ENCODE measurements around the gene GPR62.
"Not testable (repeated sequence)": the region's sequence is repeated elsewhere in the genome, so short reads cannot be mapped to it uniquely, and the experiment has no call there.

GPR62 gene

GRCh38 chr3:51955175-51955892 lies at the start of gene GPR62:
Gene GPR62, plus strand, starts transcription at chr3:51955381. Its CDS starts 272 bp downstream, at chr3:51955653.
- no peak for DNase-seq

GRCh38 chr3:51908026-51908425 lies 47.2 kb upstream of the GPR62 start:
- no peak for DNase-seq

GRCh38 chr3:51916418-51916817 lies 38.8 kb upstream of the GPR62 start:
- DNase-seq, result no peak

GRCh38 chr3:51921081-51921578 lies 34.1 kb upstream of the GPR62 start:
- no peak for DNase-seq

GRCh38 chr3:51927061-51927977 lies 27.9 kb upstream of the GPR62 start:
- no peak for DNase-seq

GRCh38 chr3:51928438-51928837 lies 26.7 kb upstream of the GPR62 start:
- DNase-seq, result no peak

- DNase-seq, result not testable (repeated sequence)
These were observed 26.2 kb upstream of the GPR62 start for GRCh38 chr3:51928981-51929380.

- DNase-seq, result no peak
These were observed 25.7 kb upstream of the GPR62 start for GRCh38 chr3:51929420-51930003.

GRCh38 chr3:51930439-51930838 lies 24.7 kb upstream of the GPR62 start:
- no peak for DNase-seq

GRCh38 chr3:51931756-51932155 lies 23.4 kb upstream of the GPR62 start:
- no peak for DNase-seq

- no peak for DNase-seq
These were observed 22.5 kb upstream of the GPR62 start for GRCh38 chr3:51932471-51933370.

- no peak for DNase-seq
These were observed 21.6 kb upstream of the GPR62 start for GRCh38 chr3:51933471-51934138.

- no peak for DNase-seq
These were observed 20.9 kb upstream of the GPR62 start for GRCh38 chr3:51934139-51934850.

GRCh38 chr3:51934991-51935885 lies 19.9 kb upstream of the GPR62 start:
- no peak for DNase-seq

- no peak for DNase-seq
These were observed 19.1 kb upstream of the GPR62 start for GRCh38 chr3:51935886-51936755.

GRCh38 chr3:51937014-51937413 lies 18.2 kb upstream of the GPR62 start:
- DNase-seq, result no peak

GRCh38 chr3:51937611-51938450 lies 17.4 kb upstream of the GPR62 start:
- DNase-seq, result no peak

Measured in NCI-H1694 treated with DMSO at 0.1 percent for 48 hours (cell line).